DOHH2 (cell line): ENCODE measurements around the gene IRX2.

Source experiments
- CTCF ChIP-seq: fragments of 200-600 bp; sonication (generic); IDR thresholded peaks from one replicate; pipeline ENCODE4 v1.5.1; 2014; ENCODE audit warnings: antibody characterized with exemption, mild to moderate bottlenecking, low read depth, low read length; ENCODE audit not compliant: poor library complexity, severe bottlenecking
- EZH2phosphoT487 ChIP-seq: fragments of 200-600 bp; sonication (generic); IDR thresholded peaks from 2 replicates; pipeline ENCODE4 v1.6.1; 2017; ENCODE audit warnings: borderline replicate concordance, mild to moderate bottlenecking, antibody characterized with exemption, low read length, moderate library complexity, mixed read lengths

GRCh38 chr5:2740876-2741555 is 10.5 kb downstream of the IRX2 start:
- TF ChIP-seq CTCF (no peak), EZH2phosphoT487 (no peak)
